ENCODE results near the gene BAX.

- TF ChIP-seq CTCF (IDR thresholded peaks at IDR 0.05) (no peak), POLR2A (IDR thresholded peaks at IDR 0.05) (no peak)
These were observed 583 bp upstream of the BAX start for GRCh38 chr19:48953990-48954594.
